H1 (cell line): ENCODE data around the gene NR2E3. TPM values are rescaled to one million over a fixed set of nuclear protein-coding genes. Genes with fewer than 3 reads are reported as not detected.

ENCODE experiments used
- CTCF ChIA-PET: fragments of 300-600 bp; sonication (Branson Sonifier 250); formaldehyde crosslinking; loops from one replicate; lab custom pipeline; 2021; ENCODE audit not compliant: partially characterized antibody; lab: Charles Lee
- POLR2A ChIA-PET: fragments of 300-600 bp; sonication (Branson Sonifier 250); formaldehyde crosslinking; loops from one replicate; lab custom pipeline; 2021; ENCODE audit warnings: inconsistent platforms; ENCODE audit not compliant: partially characterized antibody; lab: Charles Lee
- DNase-seq, 2 experiments: peaks; one replicate each; pipeline versions ENCODE4 v3.0.0 to v3.0.0-alpha.2; 2010 to 2022; ENCODE audit warnings: low spot score in 2 of 2, low read depth in 1 of 2, mixed read lengths in 1 of 2
- FAIRE-seq: peaks from 2 replicates; lab custom pipeline; 2011; peaks lifted over from hg19 to GRCh38; lab: Jason Lieb, UNC
- H2AFZ ChIP-seq: 2 replicates; pipeline ENCODE4 v1.8.1; 2012; ENCODE audit warnings: low read length, inconsistent platforms
- H2AK5ac ChIP-seq: 2 replicates; pipeline ENCODE4 v1.6.1; 2013; ENCODE audit warnings: low read depth, low read length
- H2BK120ac ChIP-seq: replicated peaks from 2 replicates; pipeline ENCODE3; 2013; ENCODE audit warnings: low read depth, low read length, inconsistent platforms
- H2BK12ac ChIP-seq: 2 replicates; pipeline ENCODE4 v1.6.1; 2013; ENCODE audit warnings: low read depth, low read length
- H2BK15ac ChIP-seq: 2 replicates; pipeline ENCODE4 v1.6.1; 2013; ENCODE audit warnings: low read length
- H2BK20ac ChIP-seq: 2 replicates; pipeline ENCODE4 v1.6.1; 2013; ENCODE audit warnings: low read length
- H2BK5ac ChIP-seq: 2 replicates; pipeline ENCODE4 v1.6.1; 2013; ENCODE audit warnings: low read depth, low read length
- H3K14ac ChIP-seq: 2 replicates; pipeline ENCODE4 v1.6.1; 2013; ENCODE audit warnings: inconsistent platforms; ENCODE audit not compliant: insufficient read length
- H3K18ac ChIP-seq: 2 replicates; pipeline ENCODE4 v1.6.1; 2013; ENCODE audit warnings: low read length; ENCODE audit errors: extremely low read depth
- H3K23ac ChIP-seq: 2 replicates; pipeline ENCODE4 v1.6.1; 2013; ENCODE audit warnings: inconsistent platforms; ENCODE audit not compliant: insufficient read length
- H3K23me2 ChIP-seq: 2 replicates; pipeline ENCODE4 v1.6.1; 2013; ENCODE audit warnings: low read depth, low read length
- H3K27ac ChIP-seq: 2 replicates; pipeline ENCODE4 v1.6.1; 2011; ENCODE audit warnings: low read depth, low read length, inconsistent platforms
- H3K27me3 ChIP-seq, 4 experiments: replicated peaks in 1 of 4; 1 replicate in 1 of 4; 2 replicates in 3 of 4; pipeline versions ENCODE4 v1.6.1 to v1.8.1; 2011 to 2013; ENCODE audit warnings: low read length in 3 of 4, mild to moderate bottlenecking in 3 of 4, inconsistent platforms in 2 of 4, mixed read lengths in 2 of 4, moderate library complexity in 1 of 4; ENCODE audit not compliant: control insufficient read depth in 3 of 4, insufficient read depth in 3 of 4; ENCODE audit errors: extremely low read depth in 1 of 4
- H3K36me3 ChIP-seq, 4 experiments: 2 replicates each; pipeline versions ENCODE4 v1.6.1 to v1.8.1; 2011 to 2013; ENCODE audit warnings: mild to moderate bottlenecking in 4 of 4, low read length in 3 of 4, moderate library complexity in 2 of 4, control low read depth in 1 of 4, inconsistent platforms in 1 of 4; ENCODE audit not compliant: insufficient read depth in 4 of 4, control insufficient read depth in 2 of 4
- H3K4ac ChIP-seq: replicated peaks from 2 replicates; pipeline ENCODE3; 2013; ENCODE audit warnings: low read length, low read depth, mixed read lengths, inconsistent platforms; ENCODE audit not compliant: insufficient read length
- H3K4me1 ChIP-seq, 4 experiments: replicated peaks in 1 of 4; 1 replicate in 1 of 4; 2 replicates in 3 of 4; pipeline versions ENCODE4 v1.6.1 to v1.8.1; 2011 to 2013; ENCODE audit warnings: low read length in 3 of 4, inconsistent platforms in 2 of 4, mixed read lengths in 1 of 4; ENCODE audit not compliant: insufficient read depth in 4 of 4, control insufficient read depth in 3 of 4
- H3K4me2 ChIP-seq, 2 experiments: 2 replicates each; pipeline versions ENCODE4 v1.6.1 to v1.8.1; 2011 to 2013; ENCODE audit warnings: low read depth in 2 of 2, low read length in 2 of 2, control low read depth in 1 of 2, inconsistent platforms in 1 of 2, mild to moderate bottlenecking in 1 of 2; ENCODE audit not compliant: insufficient read depth in 1 of 2
- H3K4me3 ChIP-seq, 4 experiments: fragments of 200-600, 300-600 bp in 1 of 4; sonication (generic), shearing (Covaris generic), sonication (Bioruptor Twin) in 1 of 4; 2 replicates each; pipeline versions ENCODE4 v1.5.1 to v1.8.1; 2011 to 2016; ENCODE audit warnings: low read length in 4 of 4, low read depth in 3 of 4, control low read depth in 2 of 4, inconsistent platforms in 2 of 4, mild to moderate bottlenecking in 2 of 4, mixed read lengths in 1 of 4, moderate library complexity in 1 of 4; ENCODE audit not compliant: insufficient read depth in 2 of 4; ENCODE audit errors: extremely low read depth in 1 of 4
- H3K56ac ChIP-seq: replicated peaks from 2 replicates; pipeline ENCODE3; 2013; ENCODE audit warnings: low read depth, mild to moderate bottlenecking, mixed read lengths, low read length, inconsistent platforms; ENCODE audit not compliant: insufficient read length
- H3K79me1 ChIP-seq: 2 replicates; pipeline ENCODE4 v1.6.1; 2013; ENCODE audit warnings: low read depth, low read length, control low read depth
- H3K79me2 ChIP-seq, 2 experiments: 2 replicates each; pipeline versions ENCODE4 v1.6.1 to v1.8.1; 2012 to 2013; ENCODE audit warnings: low read length in 2 of 2, mild to moderate bottlenecking in 2 of 2, inconsistent platforms in 1 of 2; ENCODE audit not compliant: insufficient read depth in 2 of 2, control insufficient read depth in 1 of 2
- H3K9ac ChIP-seq, 4 experiments: replicated peaks in 1 of 4; 1 replicate in 1 of 4; 2 replicates in 3 of 4; pipeline versions ENCODE4 v1.6.1 to v1.8.1; 2011 to 2013; ENCODE audit warnings: low read depth in 3 of 4, low read length in 3 of 4, control low read depth in 2 of 4, mild to moderate bottlenecking in 2 of 4, moderate library complexity in 2 of 4, inconsistent platforms in 1 of 4; ENCODE audit errors: extremely low read depth in 1 of 4
- H3K9me3 ChIP-seq, 2 experiments: 2 replicates each; pipeline versions ENCODE4 v1.6.1 to v1.8.1; 2012 to 2013; ENCODE audit warnings: mild to moderate bottlenecking in 2 of 2, moderate library complexity in 2 of 2, control low read depth in 1 of 2, inconsistent platforms in 1 of 2, low read depth in 1 of 2, low read length in 1 of 2, mixed read lengths in 1 of 2; ENCODE audit not compliant: insufficient read depth in 2 of 2
- H4K20me1 ChIP-seq, 2 experiments: replicated peaks in 1 of 2; 2 replicates each; pipeline versions ENCODE3 to v1.8.1; 2011 to 2013; ENCODE audit warnings: inconsistent platforms in 2 of 2, low read length in 2 of 2, mild to moderate bottlenecking in 1 of 2; ENCODE audit not compliant: insufficient read depth in 2 of 2, control insufficient read depth in 1 of 2
- H4K5ac ChIP-seq: 2 replicates; pipeline ENCODE4 v1.6.1; 2013; ENCODE audit warnings: low read length, low read depth, mixed read lengths, inconsistent platforms; ENCODE audit not compliant: insufficient read length
- H4K8ac ChIP-seq: 2 replicates; pipeline ENCODE4 v1.8.0; 2013; ENCODE audit warnings: mild to moderate bottlenecking, moderate library complexity, low read length, inconsistent platforms; ENCODE audit not compliant: insufficient read depth; ENCODE audit errors: extremely low read depth
- H4K91ac ChIP-seq: replicated peaks from 2 replicates; pipeline ENCODE3; 2013; ENCODE audit warnings: low read length, mixed read lengths, inconsistent platforms; ENCODE audit not compliant: insufficient read length
- RXRA ChIP-seq: IDR thresholded peaks from 2 replicates; pipeline ENCODE4 v1.6.1; 2011; ENCODE audit warnings: low read depth, mild to moderate bottlenecking, low read length, moderate library complexity; ENCODE audit not compliant: insufficient read depth
- polyA plus RNA-seq, 7 experiments: library from polyadenylated mRNA; depleted of rRNA in 3 of 7; stranded (reverse) in 5 of 7; unstranded in 2 of 7; fragments of >200 nt in 5 of 7; fragments of 200-250 nt in 2 of 7; gene quantifications; 1 replicate in 5 of 7; 2 replicates in 1 of 7; 4 replicates in 1 of 7; pipeline versions ENCODE4 v1.2.1 to v1.2.3, GENCODE V29; 2011 to 2013; ENCODE audit warnings: missing spikeins in 2 of 7, mixed read lengths in 2 of 7
- total RNA-seq: library from RNA; stranded (reverse); fragmentation: NEBNext Ultra II Directional; extraction: Animal tissue kit (Norgen Biotek cat#: 25700); gene quantifications from 2 replicates; pipeline ENCODE4 v1.2.1, GENCODE V29; 2021

NR2E3 gene
- total and polyA plus RNA-seq, 2 of the 8 experiments (the other 6 are each of a cell fraction or from before 2014, with no cell fraction given): 0.56 to 0.80 TPM

- Histone ChIP-seq H3K79me2 (no peaks in the 10 kb centered on the region), H3K27ac (no peak overlapping the region), H3K23ac (no peak overlapping the region), H2BK5ac (no peak overlapping the region), H3K27me3 (no peaks in the 10 kb centered on the region), H2BK20ac (no peak overlapping the region), H3K36me3 (no peaks in the 10 kb centered on the region), H3K14ac (no peak overlapping the region), H2BK120ac (no peak overlapping the region), H3K4me2 (no peak overlapping the region), H3K18ac (no peak overlapping the region), H3K4ac (no peak overlapping the region), H4K5ac (no peak overlapping the region), H2AFZ (no peak overlapping the region), H3K23me2 (no peaks in the 10 kb centered on the region), H2AK5ac (no peak overlapping the region), H3K9me3 (no peaks in the 10 kb centered on the region), H3K4me3 (no peak overlapping the region), H2BK15ac (no peak overlapping the region), H3K4me1 (no peaks in the 10 kb centered on the region; a peak in 2 of 7 replicates), H3K9ac (no peak overlapping the region), H4K8ac (no peak overlapping the region), H3K56ac (no peak overlapping the region), H2BK12ac (no peak overlapping the region), H4K20me1 (no peaks in the 10 kb centered on the region), H4K91ac (no peak overlapping the region), H3K79me1 (no peaks in the 10 kb centered on the region)
- no peak for DNase-seq
- POLR2A ChIA-PET: no interaction called here
- no peak for FAIRE-seq
- CTCF ChIA-PET: interaction anchor here (0.7 to 1.1 kb wide), 3 partner anchors 8 to 26 kb away, joined by 3 to 5 read pairs (median 3); no protein-coding TSS in a partner anchor
- TF ChIP-seq RXRA: no peak
Measured at GRCh38 chr15:71775856-71776255, 34.5 kb upstream of the NR2E3 start.
